Effector memory CD4-positive, alpha-beta T cell (primary cell): ENCODE data around the gene ADGRA1.

Experiments
- DNase-seq, 3 donors: peaks; one replicate each; pipeline ENCODE4 v3.0.0-alpha.2; 2020
- H3K27ac ChIP-seq: 2 replicates; pipeline ENCODE4 v1.7.0; 2013; ENCODE audit warnings: mild to moderate bottlenecking, low read length, moderate library complexity; ENCODE audit not compliant: insufficient read depth, poor library complexity, severe bottlenecking
- H3K27me3 ChIP-seq: replicated peaks from 2 replicates; pipeline ENCODE4 v1.7.0; 2013; ENCODE audit warnings: mild to moderate bottlenecking, low read length; ENCODE audit not compliant: insufficient read depth, control insufficient read depth, poor library complexity, severe bottlenecking
- H3K36me3 ChIP-seq: 2 replicates; pipeline ENCODE4 v1.7.0; 2013; ENCODE audit warnings: mild to moderate bottlenecking, low read length, moderate library complexity; ENCODE audit not compliant: control insufficient read depth, insufficient read depth
- H3K4me1 ChIP-seq: 2 replicates; pipeline ENCODE4 v1.7.0; 2013; ENCODE audit warnings: low read length, mild to moderate bottlenecking; ENCODE audit not compliant: control insufficient read depth, insufficient read depth, poor library complexity, severe bottlenecking
- H3K4me3 ChIP-seq: 2 replicates; pipeline ENCODE4 v1.7.0; 2013; ENCODE audit warnings: low read length, low read depth, mild to moderate bottlenecking; ENCODE audit not compliant: insufficient read depth, poor library complexity, severe bottlenecking
- H3K9me3 ChIP-seq: 2 replicates; pipeline ENCODE4 v1.7.0; 2013; ENCODE audit warnings: mild to moderate bottlenecking, low read length, moderate library complexity; ENCODE audit not compliant: control insufficient read depth
- total RNA-seq, 3 donors: gene quantifications; one replicate each; lab custom pipeline; 2026; lab: John Stamatoyannopoulos, UW

The ADGRA1 gene, protein sequence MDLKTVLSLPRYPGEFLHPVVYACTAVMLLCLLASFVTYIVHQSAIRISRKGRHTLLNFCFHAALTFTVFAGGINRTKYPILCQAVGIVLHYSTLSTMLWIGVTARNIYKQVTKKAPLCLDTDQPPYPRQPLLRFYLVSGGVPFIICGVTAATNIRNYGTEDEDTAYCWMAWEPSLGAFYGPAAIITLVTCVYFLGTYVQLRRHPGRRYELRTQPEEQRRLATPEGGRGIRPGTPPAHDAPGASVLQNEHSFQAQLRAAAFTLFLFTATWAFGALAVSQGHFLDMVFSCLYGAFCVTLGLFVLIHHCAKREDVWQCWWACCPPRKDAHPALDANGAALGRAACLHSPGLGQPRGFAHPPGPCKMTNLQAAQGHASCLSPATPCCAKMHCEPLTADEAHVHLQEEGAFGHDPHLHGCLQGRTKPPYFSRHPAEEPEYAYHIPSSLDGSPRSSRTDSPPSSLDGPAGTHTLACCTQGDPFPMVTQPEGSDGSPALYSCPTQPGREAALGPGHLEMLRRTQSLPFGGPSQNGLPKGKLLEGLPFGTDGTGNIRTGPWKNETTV
- 0 reads per million in 3 donors for total RNA-seq

- Histone ChIP-seq H3K27me3 (peaks cover 6% of the 10 kb centered on the region), H3K36me3 (no peaks in the 10 kb centered on the region), H3K27ac (no peak within 1 kb of the TSS), H3K9me3 (no peaks in the 10 kb centered on the region), H3K4me1 (no peaks in the 10 kb centered on the region), H3K4me3 (no peak within 1 kb of the TSS)
- no peak for DNase-seq
These were observed at the start of gene ADGRA1 for GRCh38 chr10:133087679-133088178. Gene ADGRA1, plus strand, starts transcription at chr10:133087924. Its CDS starts 986 bp downstream, at chr10:133088910.

- H3K27ac ChIP-seq = no peak overlapping the region
- DNase-seq = no peak
- no peaks in the 10 kb centered on the region for H3K36me3 ChIP-seq
- H3K27me3 ChIP-seq = no peaks in the 10 kb centered on the region
- H3K4me3 ChIP-seq = no peak overlapping the region
- H3K4me1 ChIP-seq = no peaks in the 10 kb centered on the region
- H3K9me3 ChIP-seq = no peaks in the 10 kb centered on the region
These were observed 49.5 kb upstream of the ADGRA1 start for GRCh38 chr10:133038036-133038823.

DNA sequence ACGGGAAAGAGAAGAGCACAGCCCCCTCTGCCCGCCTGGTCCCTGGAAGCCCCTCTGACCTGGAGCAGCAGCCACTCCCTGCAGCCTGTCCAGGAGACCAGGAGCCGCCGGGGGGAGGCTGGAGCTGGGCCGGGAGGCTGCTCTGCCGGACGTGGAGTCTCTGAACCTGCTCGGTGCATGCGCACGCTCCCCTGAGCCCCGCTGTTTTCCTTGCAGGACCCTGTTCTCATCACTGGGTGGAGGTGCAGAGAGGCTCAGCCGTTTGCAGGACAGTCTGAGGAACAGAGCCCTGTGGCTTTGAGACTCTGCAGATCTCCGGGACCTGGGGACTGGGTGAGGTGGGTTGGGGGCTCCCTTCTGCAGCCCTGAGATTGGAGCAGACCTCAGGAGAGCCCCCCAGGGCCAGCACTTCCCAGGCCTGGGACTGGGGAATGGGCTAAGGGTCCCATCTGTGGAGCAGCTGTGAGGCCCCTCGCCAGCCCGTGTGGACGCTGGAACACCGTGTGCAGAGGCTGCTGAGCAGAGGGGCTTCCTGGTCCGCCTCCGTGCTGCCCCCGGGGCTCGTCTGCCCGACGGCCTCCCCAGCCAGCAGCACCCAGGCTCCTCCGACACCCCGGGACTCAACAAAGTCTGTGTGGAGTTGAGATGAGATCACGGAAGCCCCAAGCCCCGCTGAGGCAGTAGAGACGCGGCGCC is 48.5 kb upstream of the ADGRA1 start:
- Histone ChIP-seq H3K4me3 (no peak overlapping the region), H3K27me3 (no peaks in the 10 kb centered on the region), H3K9me3 (no peaks in the 10 kb centered on the region), H3K36me3 (no peaks in the 10 kb centered on the region), H3K4me1 (no peaks in the 10 kb centered on the region), H3K27ac (no peak overlapping the region)
- no peak for DNase-seq

- no peaks in the 10 kb centered on the region for H3K36me3 ChIP-seq
- H3K27ac ChIP-seq = no peak overlapping the region
- DNase-seq = no peak
- no peaks in the 10 kb centered on the region for H3K4me1 ChIP-seq
- H3K9me3 ChIP-seq = no peaks in the 10 kb centered on the region
- no peak overlapping the region for H3K4me3 ChIP-seq
- H3K27me3 ChIP-seq = no peaks in the 10 kb centered on the region
These were observed 47.9 kb upstream of the ADGRA1 start for GRCh38 chr10:133039803-133040165.

- no peaks in the 10 kb centered on the region for H3K36me3 ChIP-seq
- H3K27me3 ChIP-seq = no peaks in the 10 kb centered on the region
These were observed 47.5 kb upstream of the ADGRA1 start for GRCh38 chr10:133040198-133040597.

GRCh38 chr10:133041101-133041500 is 46.6 kb upstream of the ADGRA1 start:
- no peak for DNase-seq
- Histone ChIP-seq H3K27me3 (no peaks in the 10 kb centered on the region), H3K4me1 (no peaks in the 10 kb centered on the region), H3K27ac (no peak overlapping the region), H3K4me3 (no peak overlapping the region), H3K9me3 (no peaks in the 10 kb centered on the region), H3K36me3 (no peaks in the 10 kb centered on the region)

More at GRCh38 chr10:133040198-133040597, 47.5 kb upstream of the ADGRA1 start:
- Histone ChIP-seq H3K27ac (no peak overlapping the region), H3K4me3 (no peak overlapping the region), H3K4me1 (no peaks in the 10 kb centered on the region), H3K9me3 (no peaks in the 10 kb centered on the region)
- DNase-seq = no peak

DNA sequence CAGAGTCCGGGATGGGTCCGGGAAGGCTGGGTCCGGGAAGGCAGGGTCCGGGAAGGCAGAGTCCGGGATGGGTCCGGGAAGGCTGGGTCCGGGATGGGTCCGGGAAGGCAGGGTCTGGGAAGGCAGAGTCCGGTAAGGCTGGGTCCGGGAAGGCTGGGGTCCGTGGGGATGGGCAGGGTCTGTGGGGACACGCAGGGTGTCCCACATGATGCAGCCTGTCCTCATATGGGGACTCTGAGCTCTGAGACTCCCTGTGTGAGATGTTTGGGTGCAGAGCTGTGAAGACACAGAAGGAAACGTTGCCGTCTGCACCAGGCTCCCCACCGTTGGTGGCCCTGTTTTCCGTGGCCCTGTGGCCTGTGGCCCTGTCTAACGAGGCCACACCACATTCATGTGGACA is 45.7 kb upstream of the ADGRA1 start:
- H3K9me3 ChIP-seq = no peaks in the 10 kb centered on the region
- DNase-seq = no peak
- no peaks in the 10 kb centered on the region for H3K4me1 ChIP-seq
- no peak overlapping the region for H3K27ac ChIP-seq
- no peaks in the 10 kb centered on the region for H3K27me3 ChIP-seq
- no peak overlapping the region for H3K4me3 ChIP-seq
- H3K36me3 ChIP-seq = no peaks in the 10 kb centered on the region

DNA sequence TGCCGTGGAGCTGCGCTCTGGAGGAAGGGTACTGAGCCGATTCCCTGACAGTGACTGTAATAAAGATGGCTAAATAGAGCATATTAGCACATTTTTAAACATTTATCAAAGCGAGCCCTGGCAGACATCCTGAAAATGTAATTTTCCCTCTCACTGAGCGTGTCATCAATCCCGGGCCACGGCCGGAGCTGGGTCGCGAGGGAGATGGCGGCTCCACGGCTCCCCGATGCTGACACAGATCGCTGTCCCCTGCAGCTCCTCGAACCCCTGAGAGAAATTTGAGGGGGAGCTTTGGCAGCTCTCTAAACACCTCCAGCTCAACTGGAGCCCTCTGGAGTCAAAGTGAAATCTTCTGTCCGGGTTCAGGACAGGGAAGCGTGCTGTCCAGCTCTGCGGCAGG is 44.9 kb upstream of the ADGRA1 start:
- Histone ChIP-seq H3K4me3 (no peak overlapping the region), H3K27me3 (no peaks in the 10 kb centered on the region), H3K36me3 (no peaks in the 10 kb centered on the region), H3K4me1 (no peaks in the 10 kb centered on the region), H3K9me3 (no peaks in the 10 kb centered on the region), H3K27ac (no peak overlapping the region)
- no peak for DNase-seq

DNA sequence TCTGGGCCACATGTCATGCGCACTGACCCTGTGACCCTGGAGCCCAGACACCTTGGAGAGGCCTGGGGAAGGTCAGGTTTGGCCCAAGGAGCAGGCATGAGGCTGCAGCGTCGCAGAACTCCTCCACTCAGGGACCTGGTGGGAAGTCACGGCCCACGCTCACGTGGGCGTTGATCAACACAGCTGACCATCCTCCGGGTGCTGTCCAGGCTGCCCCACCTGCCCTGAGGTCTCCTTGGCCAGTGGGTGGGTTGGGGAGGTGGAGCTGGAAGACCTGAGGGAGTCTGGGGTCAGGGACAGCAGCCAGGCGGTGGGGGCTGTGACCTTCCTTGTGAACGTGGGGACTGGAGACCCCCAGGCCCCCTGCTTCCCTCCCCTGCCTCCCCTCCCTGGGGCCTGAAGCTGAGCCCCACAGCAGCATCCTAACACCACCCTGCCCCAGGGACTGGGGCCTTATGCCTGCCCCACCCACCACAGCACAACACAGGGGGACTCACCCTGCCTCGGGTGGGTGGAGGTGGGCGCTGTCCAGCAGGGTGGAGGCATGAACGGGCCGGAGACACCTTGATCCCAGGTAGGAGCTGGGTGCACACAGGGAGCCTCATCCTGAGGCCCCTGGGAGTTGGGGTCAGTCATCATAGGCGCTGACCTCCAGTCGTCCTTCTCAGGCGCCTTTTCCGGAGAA is 44.0 kb upstream of the ADGRA1 start:
- no peak overlapping the region for H3K27ac ChIP-seq
- no peaks in the 10 kb centered on the region for H3K4me1 ChIP-seq
- H3K4me3 ChIP-seq = no peak overlapping the region
- no peaks in the 10 kb centered on the region for H3K36me3 ChIP-seq
- H3K27me3 ChIP-seq = no peaks in the 10 kb centered on the region
- H3K9me3 ChIP-seq = no peaks in the 10 kb centered on the region
- no peak for DNase-seq
